AG20443 (cell line): ENCODE results near the gene DIRAS1.
"Not testable (repeated sequence)": the region's sequence is repeated elsewhere in the genome, so short reads cannot be mapped to it uniquely, and the experiment has no call there.

ENCODE experiments used
- DNase-seq: peaks from one replicate; pipeline ENCODE4 v3.0.0; 2012; ENCODE audit warnings: low spot score, mixed read lengths

DIRAS1 gene

GRCh38 chr19:2711172-2711874 lies 9.8 kb downstream of the DIRAS1 start:
- DNase-seq: peak; percentile 50

- DNase-seq: no peak
These were observed 14.9 kb downstream of the DIRAS1 start for GRCh38 chr19:2706251-2706650.

DNA sequence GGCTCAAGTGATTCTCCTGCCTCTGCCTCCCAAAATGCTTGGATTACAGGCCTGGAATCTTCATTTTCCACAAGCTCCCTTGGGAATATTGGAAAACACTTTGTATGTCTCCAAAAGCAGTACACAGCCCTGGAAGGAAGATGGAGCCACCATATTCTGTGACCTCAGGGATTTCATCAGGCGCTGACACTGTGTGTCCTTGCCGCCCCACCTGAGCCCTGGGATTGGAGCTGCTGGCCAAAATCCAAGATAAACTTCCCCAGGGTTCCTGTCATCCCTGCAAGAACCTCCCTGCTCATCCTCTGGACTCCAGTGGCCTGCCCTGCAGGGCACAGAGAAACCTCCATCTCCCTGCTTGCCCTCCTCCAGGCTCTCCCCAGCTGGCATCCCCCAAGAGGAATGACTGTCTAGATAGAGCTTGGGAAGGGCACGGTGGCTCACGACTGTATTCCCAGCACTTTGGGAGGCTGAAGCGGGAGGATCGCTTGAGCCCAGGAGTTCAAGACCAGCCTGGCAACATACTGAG lies 17.4 kb downstream of the DIRAS1 start:
- DNase-seq: no peak

DNA sequence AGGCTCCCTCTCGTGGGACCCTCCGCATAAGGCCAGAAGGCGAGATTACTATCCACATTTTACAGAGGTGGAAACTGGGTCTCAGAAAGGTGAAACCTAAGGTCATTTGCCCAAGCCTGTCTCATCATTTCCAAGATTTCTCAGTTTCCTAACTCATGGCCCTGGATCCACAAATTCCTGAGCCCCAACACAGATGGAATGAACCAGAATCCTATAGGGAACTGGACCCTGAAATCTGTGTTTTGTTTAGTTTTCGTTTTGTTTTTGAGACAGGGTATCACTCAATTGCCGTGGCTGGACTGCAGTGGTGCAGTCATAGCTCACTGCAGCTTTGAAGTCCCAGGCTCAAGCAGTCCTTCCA lies 18.1 kb downstream of the DIRAS1 start:
- DNase-seq: no peak

DNA sequence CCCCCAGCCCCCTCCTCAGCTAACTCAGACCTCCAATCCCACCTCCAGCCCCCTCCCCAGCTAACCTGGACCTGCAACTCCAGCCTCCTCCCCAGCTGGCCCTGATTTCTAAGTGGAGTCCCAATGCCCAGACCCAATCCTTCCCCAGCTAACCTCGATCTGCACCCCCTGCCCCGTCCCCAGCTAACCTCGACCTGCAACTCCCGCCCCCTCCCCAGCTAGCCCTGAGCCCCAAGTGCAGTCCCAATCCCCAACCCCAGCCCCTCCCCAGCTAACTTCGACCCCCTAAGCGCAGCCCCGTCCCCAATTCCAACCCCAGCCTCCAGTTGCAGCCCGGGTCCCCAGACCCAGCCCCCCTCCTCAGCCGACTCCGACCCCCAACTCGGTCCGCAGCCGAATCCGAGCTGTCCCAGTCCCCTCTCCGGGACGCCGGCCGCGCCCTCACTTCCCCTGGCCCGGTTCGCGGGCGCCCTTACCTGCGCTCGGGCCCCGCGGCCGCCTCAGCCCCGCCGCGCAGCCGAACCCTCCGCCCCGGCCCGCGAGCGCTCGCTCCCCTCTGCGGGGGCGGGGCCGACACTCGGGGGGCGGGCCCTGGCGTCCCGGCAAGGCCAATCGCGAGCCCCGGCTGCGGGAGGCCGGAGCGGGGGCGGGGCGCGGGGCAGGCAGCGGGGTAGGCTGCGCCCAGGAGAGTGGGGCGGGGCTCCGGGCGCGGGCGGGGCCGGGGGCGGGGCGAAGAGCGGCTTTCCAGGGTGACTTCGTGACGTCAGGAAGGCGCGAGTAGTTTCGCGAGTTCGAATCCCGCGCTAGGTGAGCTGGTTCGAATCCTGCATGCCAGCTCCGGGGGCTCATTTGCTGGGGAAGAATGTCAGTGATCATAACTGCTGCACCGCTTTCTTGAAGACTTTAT lies 18.7 kb downstream of the DIRAS1 start, which contains the start of gene GNG7:
GNG7 (minus strand) TSS at position 525 of the 907 bp plus-strand sequence. CDS start 182,006 bp downstream, outside the sequence.
- DNase-seq: peak; percentile 99

DNA sequence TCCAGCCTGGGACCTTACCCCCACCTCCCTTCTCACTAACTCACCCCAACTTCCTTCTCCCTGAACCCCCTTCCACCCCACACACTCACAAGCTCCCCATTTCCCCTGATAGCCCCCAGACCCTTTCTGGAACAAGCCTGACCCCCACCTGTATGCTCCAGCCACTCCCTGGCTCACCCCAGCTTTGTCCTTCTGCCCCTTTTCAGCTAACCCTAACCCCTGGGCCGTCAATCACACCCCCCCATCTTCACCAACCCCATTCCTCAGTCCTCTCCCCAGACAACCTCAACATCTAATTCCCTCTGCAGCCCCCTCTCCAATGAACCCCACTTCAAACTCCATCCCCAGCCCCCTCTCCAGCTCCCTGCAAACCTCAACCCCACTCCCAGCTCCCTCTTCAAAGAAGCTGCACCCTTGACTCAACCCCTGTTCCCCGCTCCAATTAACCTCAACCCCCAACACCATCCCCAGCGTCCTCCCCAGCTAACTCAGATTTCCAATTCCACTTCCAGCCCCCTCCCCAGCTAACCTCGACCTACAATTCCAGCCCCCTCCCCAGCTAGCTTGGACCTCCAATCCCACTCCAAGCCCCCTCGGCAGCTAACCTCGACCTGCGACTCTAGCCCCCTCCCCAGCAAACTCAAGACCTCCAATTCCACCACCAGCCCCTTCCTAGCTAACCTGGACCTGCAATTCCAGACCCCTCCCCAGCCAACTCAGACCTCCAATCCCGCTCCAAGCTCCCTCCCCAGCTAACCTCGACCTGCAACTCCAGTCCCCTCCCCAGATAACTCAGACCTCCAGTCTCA lies 19.6 kb downstream of the DIRAS1 start:
- DNase-seq: no peak

- no peak for DNase-seq
These were observed 20.4 kb downstream of the DIRAS1 start for GRCh38 chr19:2700660-2701360.

DNA sequence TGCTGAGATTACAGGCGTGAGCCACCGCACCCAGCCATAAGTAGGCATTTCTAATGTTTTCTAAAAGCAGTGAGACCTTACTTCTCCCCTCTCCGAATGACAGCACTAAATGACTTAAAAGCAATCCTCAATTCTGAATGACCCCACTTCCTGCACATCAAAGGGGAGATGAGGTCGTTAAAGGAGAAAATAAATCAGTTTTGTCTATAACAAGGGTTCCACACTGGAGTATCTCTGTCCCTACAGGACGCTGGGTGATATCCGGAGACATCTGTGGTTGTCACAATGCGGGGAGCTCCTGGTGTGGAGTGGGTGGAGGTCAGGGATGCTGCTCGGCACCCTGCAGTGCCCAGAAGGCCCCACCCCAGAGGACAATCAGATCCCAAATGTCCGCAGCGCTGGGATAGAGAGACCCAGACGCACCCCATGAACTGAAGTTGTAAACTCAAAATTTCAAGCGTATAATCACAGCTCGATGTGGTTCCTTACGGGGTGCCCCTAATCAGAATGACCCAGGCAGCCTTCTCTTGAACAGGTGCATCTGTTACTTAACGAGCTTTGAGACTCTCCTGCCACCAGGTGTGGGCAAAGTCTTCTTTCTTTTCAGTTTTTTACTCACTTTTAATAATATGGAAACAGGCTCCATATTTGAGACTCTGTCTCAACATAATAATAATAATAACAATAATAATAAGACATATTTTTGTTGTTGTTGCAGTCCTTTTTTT lies 21.6 kb downstream of the DIRAS1 start:
- no peak for DNase-seq

DNA sequence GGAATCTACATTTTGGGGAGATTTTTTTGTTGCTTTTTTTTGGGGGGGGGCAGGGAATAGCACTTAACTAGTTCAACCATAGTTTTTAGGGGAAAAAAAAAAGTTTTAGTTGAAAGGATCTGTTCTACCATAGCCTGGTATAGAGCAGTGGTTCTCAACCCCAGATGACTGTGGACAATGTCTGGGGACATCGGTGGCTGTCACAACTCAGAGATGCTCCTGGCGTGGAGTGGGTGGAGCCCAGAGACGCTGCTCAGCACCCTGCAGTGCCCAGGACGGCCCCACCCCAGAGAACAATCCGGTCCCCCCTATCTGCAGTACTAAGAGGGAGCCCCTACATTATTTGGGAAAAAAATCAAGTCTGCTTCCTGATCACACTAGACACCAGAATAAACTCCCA lies 27.0 kb downstream of the DIRAS1 start:
- DNase-seq: no peak

- no peak for DNase-seq
These were observed 27.5 kb downstream of the DIRAS1 start for GRCh38 chr19:2693492-2694160.

DNA sequence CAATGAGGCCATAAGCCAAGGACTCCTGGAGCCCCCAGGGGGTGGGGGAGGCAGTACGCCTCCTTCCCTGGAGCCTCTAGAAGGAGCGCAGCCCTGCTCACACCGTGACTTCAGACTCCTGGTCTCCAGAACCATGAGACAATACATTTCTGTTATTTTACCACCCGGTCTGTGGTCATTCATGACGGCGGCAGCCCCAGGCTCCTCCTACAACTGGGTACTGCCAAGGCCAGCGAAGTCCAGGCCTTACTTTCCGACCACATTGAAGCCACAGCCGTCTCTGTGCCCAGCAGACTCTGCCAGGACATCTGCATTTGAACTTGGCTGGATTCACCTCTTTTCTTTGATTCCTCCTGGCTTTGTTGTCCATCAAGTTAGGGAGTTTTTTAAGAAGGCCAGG lies 29.2 kb downstream of the DIRAS1 start:
- DNase-seq: no peak

DNA sequence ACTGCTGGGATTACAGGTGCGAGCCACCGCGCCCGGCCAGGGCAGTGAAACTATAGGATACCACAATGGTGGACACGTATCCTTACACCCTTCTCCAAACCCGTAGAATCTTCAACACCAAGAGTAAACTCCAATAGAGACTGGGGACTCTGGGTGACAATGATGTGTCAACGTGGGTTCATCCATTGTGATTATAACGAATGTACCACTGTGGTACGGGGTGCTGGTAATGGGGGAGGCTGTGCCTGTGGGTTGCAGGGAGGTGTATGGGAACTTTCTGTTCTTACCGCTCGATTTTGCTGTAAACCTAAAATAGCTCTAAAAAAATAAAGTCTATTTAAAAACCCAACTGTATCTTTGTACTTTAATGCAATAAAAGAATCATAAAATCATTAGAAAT lies 30.3 kb downstream of the DIRAS1 start:
- no peak for DNase-seq

GRCh38 chr19:2686360-2686759 lies 34.8 kb downstream of the DIRAS1 start:
- no peak for DNase-seq

- no peak for DNase-seq
These were observed 35.9 kb downstream of the DIRAS1 start for GRCh38 chr19:2685204-2685704.

- no peak for DNase-seq
These were observed 37.7 kb downstream of the DIRAS1 start for GRCh38 chr19:2683430-2684003.

DNA sequence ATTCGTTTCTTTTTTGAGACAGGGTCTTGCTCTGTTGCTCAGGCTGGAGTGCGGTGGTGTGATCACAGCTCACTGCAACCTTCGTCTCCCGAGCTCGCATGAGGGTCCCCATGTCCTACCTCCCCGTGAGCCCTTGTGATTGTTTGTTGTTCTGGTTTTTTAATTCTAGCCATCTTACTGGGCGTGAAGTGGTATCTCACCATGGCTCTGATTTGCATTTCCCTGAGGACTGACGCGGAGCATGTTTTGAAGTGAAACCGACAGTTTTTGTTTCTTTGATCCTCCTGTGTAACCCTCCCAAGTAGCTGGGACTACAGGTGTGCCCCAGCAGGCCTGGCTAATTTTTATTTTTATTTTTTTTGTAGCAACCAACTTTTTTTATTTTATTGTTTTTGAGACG lies 40.4 kb downstream of the DIRAS1 start:
- DNase-seq: no peak

- DNase-seq: no peak
These were observed 41.7 kb downstream of the DIRAS1 start for GRCh38 chr19:2679439-2679838.

- DNase-seq: not testable (repeated sequence)
These were observed 42.2 kb downstream of the DIRAS1 start for GRCh38 chr19:2678948-2679347.

DNA sequence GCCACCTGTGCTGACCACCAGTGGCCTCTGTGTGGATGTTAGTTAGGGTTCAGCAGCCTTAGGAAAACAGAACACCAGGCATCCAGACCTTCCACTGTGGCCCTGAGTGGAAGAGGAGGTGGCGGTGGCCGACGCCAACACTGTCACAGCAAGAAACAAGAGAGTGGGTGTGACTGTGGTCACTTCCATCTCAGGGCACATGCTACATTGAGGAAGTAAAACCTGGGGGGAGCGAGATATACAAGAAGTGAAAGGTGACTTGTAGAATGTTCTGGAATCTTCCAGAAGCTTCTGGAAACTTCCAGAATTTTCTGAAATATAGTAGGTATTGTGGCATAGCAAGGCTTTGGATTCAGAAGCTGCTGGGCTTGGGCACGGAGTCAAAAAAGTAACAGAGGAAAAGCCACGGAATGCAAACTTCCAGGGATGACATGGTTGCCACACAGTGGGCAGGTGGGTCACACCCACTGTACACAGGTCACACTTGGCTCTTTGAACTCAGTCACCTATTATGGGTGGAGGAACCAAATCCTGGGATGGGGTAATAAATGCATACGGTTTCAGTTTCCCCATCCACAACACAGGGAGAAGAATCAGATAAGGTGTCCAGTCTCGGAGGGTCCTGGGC lies 43.0 kb downstream of the DIRAS1 start:
- no peak for DNase-seq
